ENCODE measurements around the gene NXPH4. TPM values are rescaled to one million over a fixed set of nuclear protein-coding genes. Genes with fewer than 3 reads are reported as not detected.

Gene NXPH4
- total and polyA plus RNA-seq, 10 of the 15 experiments (the other 5 are each of a cell fraction or from before 2014, with no cell fraction given): 0.03 to 0.26 TPM; not detected in 8

DNA sequence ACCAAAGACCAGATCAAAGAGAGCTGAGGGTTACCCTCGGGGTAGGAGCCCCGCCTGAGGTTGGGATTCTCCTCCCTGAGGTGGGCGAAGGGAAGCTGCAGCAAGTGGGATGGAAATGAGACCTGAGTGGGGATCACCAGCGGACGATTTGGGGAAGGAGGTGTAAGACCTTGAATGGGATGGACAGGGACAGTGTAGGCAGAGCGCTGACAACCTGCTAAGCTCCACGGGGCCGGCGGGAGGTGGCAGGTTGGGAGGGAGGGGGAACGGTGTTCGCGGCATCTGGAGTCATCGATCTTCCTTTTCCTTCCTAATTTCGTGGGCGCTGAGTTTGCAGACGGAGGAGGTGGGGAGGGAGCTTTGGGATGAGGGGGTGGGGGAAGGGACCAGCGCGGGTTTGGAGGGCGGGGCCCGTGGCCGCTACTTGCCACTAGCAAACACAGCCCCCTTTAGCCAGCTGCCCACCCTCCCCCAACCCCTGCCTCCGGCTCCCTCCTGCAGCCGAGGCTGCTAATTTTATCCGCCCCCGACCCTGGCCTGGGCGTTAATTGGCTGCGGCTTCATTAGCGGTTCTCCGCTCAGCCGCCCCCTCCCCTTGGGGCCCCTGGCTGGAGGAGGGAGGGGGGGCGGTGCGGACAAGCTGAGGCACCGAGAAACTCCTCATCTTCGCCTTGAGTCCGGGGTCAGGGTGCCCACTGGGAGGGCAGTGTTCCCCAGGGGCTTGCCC lies 10.2 kb downstream of the NXPH4 start (continued):
- TF ChIP-seq, protein P1, sequence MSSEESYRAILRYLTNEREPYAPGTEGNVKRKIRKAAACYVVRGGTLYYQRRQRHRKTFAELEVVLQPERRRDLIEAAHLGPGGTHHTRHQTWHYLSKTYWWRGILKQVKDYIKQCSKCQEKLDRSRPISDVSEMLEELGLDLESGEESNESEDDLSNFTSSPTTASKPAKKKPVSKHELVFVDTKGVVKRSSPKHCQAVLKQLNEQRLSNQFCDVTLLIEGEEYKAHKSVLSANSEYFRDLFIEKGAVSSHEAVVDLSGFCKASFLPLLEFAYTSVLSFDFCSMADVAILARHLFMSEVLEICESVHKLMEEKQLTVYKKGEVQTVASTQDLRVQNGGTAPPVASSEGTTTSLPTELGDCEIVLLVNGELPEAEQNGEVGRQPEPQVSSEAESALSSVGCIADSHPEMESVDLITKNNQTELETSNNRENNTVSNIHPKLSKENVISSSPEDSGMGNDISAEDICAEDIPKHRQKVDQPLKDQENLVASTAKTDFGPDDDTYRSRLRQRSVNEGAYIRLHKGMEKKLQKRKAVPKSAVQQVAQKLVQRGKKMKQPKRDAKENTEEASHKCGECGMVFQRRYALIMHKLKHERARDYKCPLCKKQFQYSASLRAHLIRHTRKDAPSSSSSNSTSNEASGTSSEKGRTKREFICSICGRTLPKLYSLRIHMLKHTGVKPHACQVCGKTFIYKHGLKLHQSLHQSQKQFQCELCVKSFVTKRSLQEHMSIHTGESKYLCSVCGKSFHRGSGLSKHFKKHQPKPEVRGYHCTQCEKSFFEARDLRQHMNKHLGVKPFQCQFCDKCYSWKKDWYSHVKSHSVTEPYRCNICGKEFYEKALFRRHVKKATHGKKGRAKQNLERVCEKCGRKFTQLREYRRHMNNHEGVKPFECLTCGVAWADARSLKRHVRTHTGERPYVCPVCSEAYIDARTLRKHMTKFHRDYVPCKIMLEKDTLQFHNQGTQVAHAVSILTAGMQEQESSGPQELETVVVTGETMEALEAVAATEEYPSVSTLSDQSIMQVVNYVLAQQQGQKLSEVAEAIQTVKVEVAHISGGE (CRISPR knock-in tag; IDR thresholded peaks at IDR 0.05): no peak

- Histone ChIP-seq H3K27ac (ENCODE audit: control insufficient read depth, insufficient read depth) (no peak overlapping the region), H3K9ac (ENCODE audit: control insufficient read depth, insufficient read depth, low read length) (0 out of 2 replicates have a peak overlapping the region, but pooled peaks have one; percentile 8), H3K27me3 (replicated peaks in 1 of 2; ENCODE audit: control insufficient read depth in 2 of 2, insufficient read depth in 2 of 2, low read length in 1 of 2) (peaks cover 4 to 5% of the 10 kb centered on the region in 2 experiments; a peak in 3 of 4 replicates), H3K36me3 (ENCODE audit: control insufficient read depth in 2 of 2, insufficient read depth in 2 of 2, low read length in 1 of 2) (peaks cover 8 to 13% of the 10 kb centered on the region in 2 experiments), H3K4me2 (ENCODE audit: control insufficient read depth, insufficient read depth) (peak overlapping the region; percentile 56; the same call in 1 of the 2 replicates), H3K4me1 (ENCODE audit: control insufficient read depth, insufficient read depth, low read length) (peaks cover 31% of the 10 kb centered on the region), H3K79me2 (ENCODE audit: control insufficient read depth, insufficient read depth, low read length) (peaks cover 22% of the 10 kb centered on the region), H4K20me1 (ENCODE audit: control insufficient read depth, insufficient read depth) (no peaks in the 10 kb centered on the region), H2AFZ (ENCODE audit: control insufficient read depth, low read depth, low read length) (peak overlapping the region; percentile 81), H3K4me3 (no peak overlapping the region), H3K9me3 (replicated peaks; ENCODE audit: control insufficient read depth, insufficient read depth, low read length) (no peaks in the 10 kb centered on the region)
- in situ Hi-C loops (cut with MboI): no loop called here
- WGBS (ENCODE audit: insufficient coverage, insufficient replicate concordance, low lambda C conversion rate, missing lambda C conversion rate): 29% methylated on average over 8 of the region's 8 CpGs
- ChIA-PET SMC1A (ENCODE audit: uncharacterized antibody, unreplicated experiment) (interaction anchor here (1.1 kb wide), 1 partner anchor 14 kb away, joined by 5 read pairs; no protein-coding TSS in a partner anchor), POLR2A (interaction anchor here (1.0 to 1.3 kb wide), 4 partner anchors 8 to 21 kb away, joined by 3 to 5 read pairs (median 4); no protein-coding TSS in a partner anchor), RAD21 (ENCODE audit: unreplicated experiment) (interaction anchor here (0.6 to 2.0 kb wide), 7 partner anchors 10 to 228 kb away, joined by 3 to 12 read pairs (median 6); partner anchors contain the start of gene STAT6), CTCF (interaction anchor here (0.9 to 7.8 kb wide), 9 partner anchors 10 to 470 kb away, joined by 3 to 202 read pairs (median 6); partner anchors contain the start of genes INHBE and NXPH4)
- FAIRE-seq: no peak
- TF ChIP-seq EED (IDR thresholded peaks at IDR 0.05; ENCODE audit: low read depth) (no peak), MAX (IDR thresholded peaks at IDR 0.05; ENCODE audit: low read depth, low read length) (no peak), NBN (IDR thresholded peaks at IDR 0.05) (no peak), BCLAF1 (IDR thresholded peaks at IDR 0.05) (no peak), FOXK2 (IDR thresholded peaks at IDR 0.05) (no peak), JUNB (IDR thresholded peaks at IDR 0.05) (no peak), ESRRA (IDR thresholded peaks at IDR 0.05; ENCODE audit: low read length) (no peak), BMI1 (IDR thresholded peaks at IDR 0.05; ENCODE audit: borderline replicate concordance) (no peak)
- TF ChIP-seq, protein P2, sequence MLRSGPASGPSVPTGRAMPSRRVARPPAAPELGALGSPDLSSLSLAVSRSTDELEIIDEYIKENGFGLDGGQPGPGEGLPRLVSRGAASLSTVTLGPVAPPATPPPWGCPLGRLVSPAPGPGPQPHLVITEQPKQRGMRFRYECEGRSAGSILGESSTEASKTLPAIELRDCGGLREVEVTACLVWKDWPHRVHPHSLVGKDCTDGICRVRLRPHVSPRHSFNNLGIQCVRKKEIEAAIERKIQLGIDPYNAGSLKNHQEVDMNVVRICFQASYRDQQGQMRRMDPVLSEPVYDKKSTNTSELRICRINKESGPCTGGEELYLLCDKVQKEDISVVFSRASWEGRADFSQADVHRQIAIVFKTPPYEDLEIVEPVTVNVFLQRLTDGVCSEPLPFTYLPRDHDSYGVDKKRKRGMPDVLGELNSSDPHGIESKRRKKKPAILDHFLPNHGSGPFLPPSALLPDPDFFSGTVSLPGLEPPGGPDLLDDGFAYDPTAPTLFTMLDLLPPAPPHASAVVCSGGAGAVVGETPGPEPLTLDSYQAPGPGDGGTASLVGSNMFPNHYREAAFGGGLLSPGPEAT (IDR thresholded peaks at IDR 0.05; ENCODE audit: low read depth): no peak
- no TSS peak for BruUV-seq (replicated peaks)
- intact Hi-C loops (cut with micrococcal nuclease; ENCODE audit: unreplicated experiment): no loop called here
- ATAC-seq: no peak
- no peak for DNase-seq (ENCODE audit: low read depth, low spot score)
These were observed 10.9 kb downstream of the NXPH4 start for GRCh38 chr12:57227315-57228115.
